Measurements from ENCODE around the gene AMBRA1.

Gene AMBRA1

DNA sequence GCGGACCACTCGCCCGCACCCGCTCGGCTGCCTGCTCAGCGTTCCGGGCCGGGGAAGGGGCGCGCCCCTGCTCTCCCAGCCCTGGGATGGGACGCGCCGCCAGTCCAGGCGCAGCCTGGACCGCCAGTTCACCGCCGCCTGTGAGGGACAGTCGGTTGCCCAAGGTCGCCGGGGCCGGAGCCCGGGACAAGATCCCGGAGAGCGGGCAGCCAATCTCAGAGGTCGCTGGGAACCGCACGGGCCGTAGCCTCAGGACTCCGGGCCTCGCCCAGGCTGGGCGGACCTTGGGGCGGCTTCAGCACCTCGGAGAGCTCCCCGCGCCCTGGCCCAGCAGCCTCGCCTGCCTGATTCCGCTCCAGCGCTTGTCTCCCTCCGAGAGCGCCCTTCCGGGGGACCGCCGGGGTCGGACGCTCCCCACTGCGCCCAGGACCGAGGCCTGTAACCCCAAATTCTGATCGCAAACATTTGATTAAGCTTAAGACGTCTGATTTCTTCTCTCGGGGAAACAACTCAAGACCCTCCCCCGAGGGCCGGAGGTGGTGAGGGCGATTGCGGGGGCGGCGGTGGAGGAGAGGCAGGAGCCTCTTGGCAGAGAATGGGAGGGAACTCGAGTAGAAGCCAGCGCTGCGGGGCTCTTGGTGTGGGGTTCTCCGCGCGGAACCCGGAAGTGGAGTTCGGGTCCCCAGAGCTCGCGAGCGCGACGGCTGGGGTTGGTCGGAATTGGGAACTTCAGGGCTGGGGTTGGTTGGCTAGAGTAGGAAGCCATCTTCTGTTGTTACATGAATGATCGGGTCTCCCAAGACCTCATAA is 201.2 kb downstream of the AMBRA1 start:
- DNase-seq: no peak

DNA sequence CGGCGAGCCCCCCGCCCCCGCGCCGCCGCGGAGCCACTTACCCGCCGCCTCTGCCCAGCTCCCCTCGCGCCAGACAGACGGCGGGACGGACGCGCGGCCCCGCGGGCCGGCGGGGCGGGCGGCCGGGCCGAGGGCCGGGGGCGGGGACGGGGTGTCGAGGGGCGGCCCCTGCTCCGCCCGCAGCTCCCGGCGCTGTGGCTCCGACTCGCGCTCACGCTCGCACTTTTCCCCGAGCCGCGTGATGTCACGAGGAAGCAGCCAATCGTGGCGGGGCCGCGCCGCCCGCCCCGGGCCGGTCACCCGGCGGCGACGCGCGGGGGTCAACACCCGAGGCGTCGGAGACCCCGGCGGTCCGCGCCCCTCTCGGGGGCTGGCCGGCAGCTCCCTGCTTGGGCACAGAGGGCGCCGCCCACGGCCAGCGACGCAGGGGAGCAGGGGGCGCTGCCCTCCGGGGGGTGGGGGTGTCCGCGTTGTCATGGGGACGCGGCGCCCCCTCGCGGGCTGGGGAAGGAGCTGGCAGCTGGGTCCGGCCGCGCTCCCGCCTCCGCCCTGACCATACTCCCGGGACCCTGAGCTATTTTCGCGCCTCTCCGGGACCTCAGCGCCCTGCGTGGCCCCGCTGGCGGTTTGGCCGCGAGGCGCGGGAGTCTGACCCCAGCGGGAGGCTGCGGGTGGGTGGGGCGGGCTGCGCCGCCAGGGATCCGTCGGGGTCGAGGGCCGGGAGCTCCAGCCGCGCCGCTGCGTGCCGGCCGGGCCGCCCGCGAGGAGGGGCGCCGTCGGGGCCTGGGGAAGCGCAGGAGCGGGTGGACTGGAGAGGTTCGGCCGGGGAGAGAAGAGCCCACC is 202.0 kb downstream of the AMBRA1 start, which contains the start of gene CHRM4:
CHRM4 (minus strand) TSS at position 199 of the 843 bp plus-strand sequence. CDS start 5,219 bp downstream, outside the sequence.
- DNase-seq: no peak

DNA sequence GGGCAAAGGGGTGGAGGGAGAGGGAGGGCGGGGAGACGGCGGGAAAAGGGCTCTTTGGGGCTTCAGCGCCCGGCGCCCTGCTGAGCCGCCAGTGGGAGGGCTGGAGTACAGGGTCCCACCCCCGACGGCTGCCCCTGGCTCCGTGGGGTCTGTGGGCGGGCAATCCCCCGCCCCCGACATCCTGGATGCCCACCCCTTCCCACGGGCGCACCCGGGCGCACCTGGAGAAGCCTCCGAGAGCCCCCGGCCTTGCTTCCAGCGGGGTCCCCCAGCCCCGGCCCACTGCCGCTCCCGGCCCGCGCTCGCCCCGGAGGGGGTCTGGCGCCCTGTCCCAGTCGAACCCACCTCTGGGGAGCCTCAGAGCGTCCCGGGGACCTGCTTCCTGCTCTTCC is 202.6 kb downstream of the AMBRA1 start:
- DNase-seq: no peak

GRCh38 chr11:46390331-46391171 is 203.3 kb downstream of the AMBRA1 start:
- DNase-seq: no peak

GRCh38 chr11:46389450-46390330 is 204.1 kb downstream of the AMBRA1 start:
- no peak for DNase-seq

GRCh38 chr11:46388619-46389449 is 205.0 kb downstream of the AMBRA1 start:
- DNase-seq: no peak

DNA sequence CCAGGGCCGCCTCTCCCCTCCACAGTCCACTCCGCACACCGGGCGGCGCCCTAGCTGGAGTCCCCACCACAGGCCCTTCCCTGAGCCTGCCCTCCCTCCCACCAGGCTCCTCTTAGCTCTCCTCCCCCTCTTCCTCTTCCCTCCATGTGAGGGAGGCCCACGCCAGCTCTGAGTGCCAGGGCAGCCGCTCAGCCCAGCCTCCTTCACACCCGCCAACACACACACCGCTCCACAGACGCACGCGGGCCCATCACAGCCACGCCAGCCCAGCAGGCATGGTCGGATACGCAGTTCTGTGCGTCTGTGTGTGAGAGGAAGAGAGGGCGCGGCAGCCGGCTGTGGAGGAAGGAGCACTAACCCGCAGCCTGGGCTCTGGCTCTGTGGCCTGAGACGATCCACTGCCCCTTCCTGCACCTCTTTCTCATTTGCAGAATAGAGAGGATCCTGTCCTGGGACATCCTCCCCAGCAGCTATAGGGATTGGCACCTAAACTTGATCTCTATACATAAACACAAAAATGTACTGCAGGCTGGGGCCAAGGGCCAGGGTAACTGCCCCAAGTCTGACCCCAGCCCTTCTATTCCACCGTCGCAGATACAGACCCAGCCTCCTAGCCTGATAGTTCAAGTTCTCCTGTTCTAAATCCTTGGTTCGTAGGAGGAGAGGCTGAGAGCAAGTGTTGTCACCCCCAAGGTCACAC is 205.8 kb downstream of the AMBRA1 start:
- DNase-seq: no peak

GRCh38 chr11:46387456-46387855 is 206.4 kb downstream of the AMBRA1 start:
- DNase-seq: no peak

DNA sequence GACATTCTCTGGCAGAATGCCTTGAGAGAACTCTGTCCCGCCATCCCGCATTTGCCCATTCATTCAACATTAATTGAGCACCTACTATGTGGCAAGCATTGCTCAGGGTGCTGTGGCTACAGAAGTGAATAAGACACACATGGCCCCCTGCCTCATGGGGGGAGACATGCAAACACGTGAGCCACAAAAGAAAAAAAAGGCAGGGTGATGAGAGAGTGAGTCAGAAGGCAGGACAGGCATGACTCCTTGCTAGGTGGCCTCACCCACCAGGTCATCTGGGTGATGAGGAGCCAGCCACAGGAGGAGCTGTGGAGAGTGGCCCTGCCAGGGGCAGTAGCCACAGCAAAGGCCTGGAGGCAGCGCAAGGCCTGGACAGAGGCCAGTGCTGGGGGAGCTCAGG is 207.1 kb downstream of the AMBRA1 start:
- DNase-seq: no peak

DNA sequence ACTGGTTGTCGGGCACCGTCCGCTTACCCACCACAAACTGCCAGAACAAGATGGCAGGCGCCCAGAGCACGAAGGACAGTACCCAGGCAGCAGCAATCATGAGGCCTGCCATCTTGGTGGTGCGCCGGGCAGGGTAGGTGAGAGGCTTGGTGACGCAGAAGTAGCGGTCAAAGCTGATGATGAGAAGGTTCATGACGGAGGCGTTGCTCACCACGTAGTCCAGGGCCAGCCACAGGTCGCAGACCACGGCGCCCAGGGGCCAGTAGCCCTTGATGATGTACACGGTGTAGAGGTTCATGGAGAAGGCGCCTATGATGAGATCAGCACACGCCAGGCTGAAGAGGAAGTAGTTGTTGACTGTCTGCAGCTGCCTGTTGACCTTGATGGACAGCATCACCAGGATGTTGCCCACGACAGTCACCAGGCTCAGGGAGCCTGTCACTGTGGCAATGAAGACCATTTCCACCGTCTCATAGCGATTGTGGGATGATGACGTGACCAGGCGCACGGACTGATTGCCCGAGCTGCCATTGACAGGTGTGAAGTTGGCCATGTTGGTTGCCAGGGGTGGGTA is 207.7 kb downstream of the AMBRA1 start:
- no peak for DNase-seq

DNA sequence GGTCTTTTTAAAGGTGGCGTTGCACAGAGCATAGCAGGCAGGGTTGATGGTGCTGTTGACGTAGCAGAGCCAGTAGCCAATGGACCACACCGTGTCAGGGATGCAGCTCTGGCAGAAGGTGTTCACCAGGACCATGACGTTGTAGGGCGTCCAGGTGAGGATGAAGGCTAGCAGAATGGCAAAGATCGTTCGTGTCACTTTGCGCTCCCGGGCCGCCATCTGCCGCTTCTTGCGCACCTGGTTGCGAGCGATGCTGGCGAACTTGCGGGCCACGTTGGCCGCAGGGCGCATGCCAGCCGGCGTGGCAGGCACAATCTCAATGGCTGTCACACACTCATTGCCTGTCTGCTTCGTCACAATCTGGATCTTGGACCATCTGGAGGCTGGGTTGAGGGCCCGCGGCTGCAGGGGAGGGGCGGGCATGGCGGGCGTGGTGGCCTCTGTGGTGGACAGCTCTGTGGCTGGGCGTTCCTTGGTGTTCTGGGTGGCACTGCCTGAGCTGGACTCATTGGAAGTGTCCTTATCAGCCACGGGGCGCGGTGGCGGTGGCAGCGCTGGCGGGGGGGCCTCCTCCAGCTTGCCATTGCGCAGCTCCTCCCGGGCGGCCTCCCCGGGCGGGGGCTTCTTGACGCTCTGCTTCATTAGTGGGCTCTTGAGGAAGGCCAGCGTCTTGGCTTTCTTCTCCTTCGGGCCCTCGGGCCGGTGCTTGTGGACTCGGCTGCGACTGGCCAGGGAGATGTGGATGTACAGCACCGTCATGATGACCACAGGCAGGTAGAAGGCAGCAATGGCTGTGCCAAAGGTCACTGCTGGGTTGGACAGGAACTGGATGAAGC is 208.4 kb downstream of the AMBRA1 start:
- DNase-seq: no peak

GRCh38 chr11:46383974-46384701 is 209.7 kb downstream of the AMBRA1 start:
- no peak for DNase-seq

- DNase-seq: no peak
These were observed 210.4 kb downstream of the AMBRA1 start for GRCh38 chr11:46383404-46383758.

DNA sequence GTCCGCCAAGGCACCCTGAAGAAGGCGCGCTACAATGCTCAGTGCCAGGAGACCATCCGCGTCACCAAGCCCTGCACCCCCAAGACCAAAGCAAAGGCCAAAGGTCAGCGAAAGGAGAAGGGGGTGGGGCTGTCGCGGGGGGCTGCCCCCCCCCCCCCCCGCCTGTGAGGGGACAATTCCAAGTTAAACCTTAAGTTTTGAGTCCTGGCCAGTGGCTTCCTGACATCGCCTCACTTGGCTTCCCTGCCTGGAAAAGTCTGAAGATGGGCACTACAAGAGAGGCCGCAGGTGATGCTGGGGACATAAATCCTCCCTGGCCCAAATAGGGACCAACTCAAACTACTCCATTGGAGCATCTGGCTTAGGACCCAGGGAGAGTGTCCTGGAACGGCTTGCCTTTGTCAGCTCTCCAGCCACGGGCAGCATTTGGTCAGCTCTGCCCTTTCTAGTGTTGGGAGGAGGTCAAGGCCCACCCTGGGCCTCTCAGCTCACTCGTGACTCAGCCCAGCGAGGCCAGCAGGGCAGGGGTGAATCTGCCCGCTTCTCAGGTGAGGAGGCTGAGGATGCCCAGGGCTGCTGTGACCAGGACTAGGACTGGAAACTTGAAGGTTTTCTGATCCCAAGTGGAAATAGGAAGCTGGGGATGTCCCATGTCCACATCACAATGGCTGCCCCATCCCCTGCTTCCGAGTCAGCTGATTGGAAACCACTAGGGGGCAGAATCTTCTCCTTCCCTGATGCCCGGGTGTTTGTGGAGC is 211.0 kb downstream of the AMBRA1 start:
- DNase-seq: no peak

GRCh38 chr11:46381819-46382645 is 211.8 kb downstream of the AMBRA1 start:
- DNase-seq: no peak

GRCh38 chr11:46381048-46381818 is 212.6 kb downstream of the AMBRA1 start, which contains the start of gene MDK:
TSS of gene MDK (plus strand) at chr11:46381669. CDS start at chr11:46382058, 389 bp downstream.
- no peak for DNase-seq

Data from cortex of kidney (tissue), 1 donor.